ENCODE results near the gene JAG1. TPM values are rescaled to one million over a fixed set of nuclear protein-coding genes. Genes with fewer than 3 reads are reported as not detected.
A peak's percentile ranks its signal among the peaks of the same experiment; 100 is the strongest.

Gene JAG1
- polyA plus RNA-seq, 1 donor (not counting 4 experiments of a cell fraction or from before 2014, with no cell fraction given) = 84.2 TPM

GRCh38 chr20:10719740-10720385 lies 46.1 kb upstream of the JAG1 start:
- TF ChIP-seq EZH2 (IDR thresholded peaks at IDR 0.05; ENCODE audit: low read length) = no peak
- TF ChIP-seq, protein P1, sequence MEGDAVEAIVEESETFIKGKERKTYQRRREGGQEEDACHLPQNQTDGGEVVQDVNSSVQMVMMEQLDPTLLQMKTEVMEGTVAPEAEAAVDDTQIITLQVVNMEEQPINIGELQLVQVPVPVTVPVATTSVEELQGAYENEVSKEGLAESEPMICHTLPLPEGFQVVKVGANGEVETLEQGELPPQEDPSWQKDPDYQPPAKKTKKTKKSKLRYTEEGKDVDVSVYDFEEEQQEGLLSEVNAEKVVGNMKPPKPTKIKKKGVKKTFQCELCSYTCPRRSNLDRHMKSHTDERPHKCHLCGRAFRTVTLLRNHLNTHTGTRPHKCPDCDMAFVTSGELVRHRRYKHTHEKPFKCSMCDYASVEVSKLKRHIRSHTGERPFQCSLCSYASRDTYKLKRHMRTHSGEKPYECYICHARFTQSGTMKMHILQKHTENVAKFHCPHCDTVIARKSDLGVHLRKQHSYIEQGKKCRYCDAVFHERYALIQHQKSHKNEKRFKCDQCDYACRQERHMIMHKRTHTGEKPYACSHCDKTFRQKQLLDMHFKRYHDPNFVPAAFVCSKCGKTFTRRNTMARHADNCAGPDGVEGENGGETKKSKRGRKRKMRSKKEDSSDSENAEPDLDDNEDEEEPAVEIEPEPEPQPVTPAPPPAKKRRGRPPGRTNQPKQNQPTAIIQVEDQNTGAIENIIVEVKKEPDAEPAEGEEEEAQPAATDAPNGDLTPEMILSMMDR (optimal IDR thresholded peaks at IDR 0.05 in 1 of 3, IDR thresholded peaks at IDR 0.05 in 1 of 3, conservative IDR thresholded peaks at IDR 0.05 in 1 of 3; ENCODE audit: extremely low read depth in 1 of 3, insufficient read depth in 2 of 3, low read length in 3 of 3) = no peak
- Histone ChIP-seq H3K79me2 (ENCODE audit: control insufficient read depth, insufficient read depth, low read length) (no peaks in the 10 kb centered on the region), H3K9me1 (ENCODE audit: control insufficient read depth, extremely low read depth, insufficient read depth, low read length) (no peaks in the 10 kb centered on the region), H3K4me2 (ENCODE audit: control insufficient read depth, extremely low read depth, insufficient read depth, low read depth, low read length) (no peak overlapping the region), H3K4me3 (ENCODE audit: control insufficient read depth in 2 of 3, extremely low read depth in 1 of 3, insufficient read depth in 2 of 3, low read depth in 1 of 3, low read length in 3 of 3) (no peak overlapping the region), H3K36me3 (ENCODE audit: control insufficient read depth in 2 of 2, extremely low read depth in 1 of 2, insufficient read depth in 2 of 2, low read length in 2 of 2) (no peaks in the 10 kb centered on the region), H3K9me3 (ENCODE audit: control insufficient read depth, low read depth, low read length) (no peaks in the 10 kb centered on the region), H2AFZ (ENCODE audit: control insufficient read depth, low read length) (no peak overlapping the region), H4K20me1 (ENCODE audit: control insufficient read depth, extremely low read depth, insufficient read depth, low read length) (no peaks in the 10 kb centered on the region), H3K27me3 (ENCODE audit: control insufficient read depth, extremely low read depth, insufficient read depth, low read length) (no peaks in the 10 kb centered on the region), H3K9ac (ENCODE audit: control insufficient read depth, extremely low read depth, insufficient read depth, low read length) (no peak overlapping the region), H3K4me1 (ENCODE audit: control insufficient read depth, extremely low read depth, insufficient read depth, low read length) (peaks cover 7% of the 10 kb centered on the region), H3K27ac (ENCODE audit: control insufficient read depth, insufficient read depth, low read length) (no peak overlapping the region)
- peak; percentile 23 for FAIRE-seq
- dilution Hi-C loops (cut with MboI; ENCODE audit: extremely low pct_ligation_motif_present, low sequenced_read_pairs) = no loop called here
- no peak for DNase-seq (ENCODE audit: low read depth, low spot score)

- Histone ChIP-seq H3K4me1 (ENCODE audit: control insufficient read depth, extremely low read depth, insufficient read depth, low read length) (peaks cover 15% of the 10 kb centered on the region), H3K27me3 (ENCODE audit: control insufficient read depth, extremely low read depth, insufficient read depth, low read length) (no peaks in the 10 kb centered on the region), H3K4me3 (ENCODE audit: control insufficient read depth in 2 of 3, extremely low read depth in 1 of 3, insufficient read depth in 2 of 3, low read depth in 1 of 3, low read length in 3 of 3) (no peak overlapping the region), H3K9me1 (ENCODE audit: control insufficient read depth, extremely low read depth, insufficient read depth, low read length) (no peaks in the 10 kb centered on the region), H3K36me3 (ENCODE audit: control insufficient read depth in 2 of 2, extremely low read depth in 1 of 2, insufficient read depth in 2 of 2, low read length in 2 of 2) (no peaks in the 10 kb centered on the region), H2AFZ (ENCODE audit: control insufficient read depth, low read length) (no peak overlapping the region), H3K9me3 (ENCODE audit: control insufficient read depth, low read depth, low read length) (no peaks in the 10 kb centered on the region), H4K20me1 (ENCODE audit: control insufficient read depth, extremely low read depth, insufficient read depth, low read length) (no peaks in the 10 kb centered on the region), H3K4me2 (ENCODE audit: control insufficient read depth, extremely low read depth, insufficient read depth, low read depth, low read length) (no peak overlapping the region), H3K9ac (ENCODE audit: control insufficient read depth, extremely low read depth, insufficient read depth, low read length) (no peak overlapping the region), H3K27ac (ENCODE audit: control insufficient read depth, insufficient read depth, low read length) (no peak overlapping the region), H3K79me2 (ENCODE audit: control insufficient read depth, insufficient read depth, low read length) (no peaks in the 10 kb centered on the region)
- FAIRE-seq (no peak), DNase-seq (ENCODE audit: low read depth, low spot score) (no peak)
- dilution Hi-C loops (cut with MboI; ENCODE audit: extremely low pct_ligation_motif_present, low sequenced_read_pairs) = no loop called here
- TF ChIP-seq, protein P1 (optimal IDR thresholded peaks at IDR 0.05 in 1 of 3, IDR thresholded peaks at IDR 0.05 in 1 of 3, conservative IDR thresholded peaks at IDR 0.05 in 1 of 3; ENCODE audit: extremely low read depth in 1 of 3, insufficient read depth in 2 of 3, low read length in 3 of 3) = no peak
- no peak for TF ChIP-seq EZH2 (IDR thresholded peaks at IDR 0.05; ENCODE audit: low read length)
Measured at GRCh38 chr20:10718661-10719060, 44.9 kb upstream of the JAG1 start.
